ENCODE data around the gene COL4A2.

DNA sequence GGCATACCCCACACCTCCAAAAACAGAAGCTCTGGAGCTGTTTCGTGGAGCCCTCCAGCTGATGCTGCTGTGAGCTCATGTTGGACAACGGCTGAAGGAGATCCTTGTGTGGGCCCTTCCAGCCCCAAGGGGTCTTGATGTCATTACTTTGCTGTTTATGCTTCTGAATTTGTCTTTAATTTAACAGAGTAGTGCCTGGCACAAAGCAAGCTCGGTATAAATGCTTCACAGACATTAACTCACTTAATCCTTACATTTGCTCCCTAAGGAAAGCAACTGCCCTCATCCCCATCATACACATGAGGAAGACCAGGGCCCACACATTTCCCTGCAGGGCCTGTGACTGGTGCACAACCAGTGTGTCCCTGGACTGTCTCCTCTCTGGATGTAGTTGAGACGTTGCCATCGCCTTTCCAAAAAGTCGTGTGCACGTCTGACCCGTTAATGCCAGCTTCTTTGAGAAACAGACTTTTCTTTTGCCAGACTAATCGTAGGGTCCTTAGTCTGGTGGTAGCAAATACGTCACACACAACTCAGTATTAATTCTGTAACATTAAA lies 7.7 kb upstream of the COL4A2 start:
- no peak for TF ChIP-seq CTCF (IDR thresholded peaks at IDR 0.05)
- TF ChIP-seq POLR2A (IDR thresholded peaks at IDR 0.05) = no peak
- TF ChIP-seq POLR2AphosphoS5 (IDR thresholded peaks at IDR 0.05; ENCODE audit: insufficient read depth in 1 of 2, low read depth in 1 of 2) = no peak

Data from vagina (tissue), 2 donors.